Sigmoid colon (tissue), 4 donors: ENCODE data around the gene CARD14.

Source experiments
- EP300 ChIP-seq, 4 donors: sonication (generic); formaldehyde crosslinking; IDR thresholded peaks; one replicate each; pipeline ENCODE4 v1.6.1; 2017; ENCODE audit warnings: antibody characterized with exemption in 4 of 4
- TF ChIP-seq, protein P1 (sequence below), 4 experiments: fragments of 450-650 bp in 3 of 4; fragments of 200-600 bp in 1 of 4; IDR thresholded peaks; one replicate each; pipeline ENCODE4 v1.5.1; 2016 to 2019; ENCODE audit warnings: antibody characterized with exemption in 4 of 4, mild to moderate bottlenecking in 3 of 4, moderate library complexity in 2 of 4

- TF ChIP-seq, protein P1, sequence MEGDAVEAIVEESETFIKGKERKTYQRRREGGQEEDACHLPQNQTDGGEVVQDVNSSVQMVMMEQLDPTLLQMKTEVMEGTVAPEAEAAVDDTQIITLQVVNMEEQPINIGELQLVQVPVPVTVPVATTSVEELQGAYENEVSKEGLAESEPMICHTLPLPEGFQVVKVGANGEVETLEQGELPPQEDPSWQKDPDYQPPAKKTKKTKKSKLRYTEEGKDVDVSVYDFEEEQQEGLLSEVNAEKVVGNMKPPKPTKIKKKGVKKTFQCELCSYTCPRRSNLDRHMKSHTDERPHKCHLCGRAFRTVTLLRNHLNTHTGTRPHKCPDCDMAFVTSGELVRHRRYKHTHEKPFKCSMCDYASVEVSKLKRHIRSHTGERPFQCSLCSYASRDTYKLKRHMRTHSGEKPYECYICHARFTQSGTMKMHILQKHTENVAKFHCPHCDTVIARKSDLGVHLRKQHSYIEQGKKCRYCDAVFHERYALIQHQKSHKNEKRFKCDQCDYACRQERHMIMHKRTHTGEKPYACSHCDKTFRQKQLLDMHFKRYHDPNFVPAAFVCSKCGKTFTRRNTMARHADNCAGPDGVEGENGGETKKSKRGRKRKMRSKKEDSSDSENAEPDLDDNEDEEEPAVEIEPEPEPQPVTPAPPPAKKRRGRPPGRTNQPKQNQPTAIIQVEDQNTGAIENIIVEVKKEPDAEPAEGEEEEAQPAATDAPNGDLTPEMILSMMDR (IDR thresholded peaks at IDR 0.05) = no peak
- TF ChIP-seq EP300 (IDR thresholded peaks at IDR 0.05) = no peak
These were observed 26.9 kb upstream of the CARD14 start for GRCh38 chr17:80142929-80143328.
